ENCODE data around the gene LRP2BP.
A peak's percentile ranks its signal among the peaks of the same experiment; 100 is the strongest.

LRP2BP gene

DNA sequence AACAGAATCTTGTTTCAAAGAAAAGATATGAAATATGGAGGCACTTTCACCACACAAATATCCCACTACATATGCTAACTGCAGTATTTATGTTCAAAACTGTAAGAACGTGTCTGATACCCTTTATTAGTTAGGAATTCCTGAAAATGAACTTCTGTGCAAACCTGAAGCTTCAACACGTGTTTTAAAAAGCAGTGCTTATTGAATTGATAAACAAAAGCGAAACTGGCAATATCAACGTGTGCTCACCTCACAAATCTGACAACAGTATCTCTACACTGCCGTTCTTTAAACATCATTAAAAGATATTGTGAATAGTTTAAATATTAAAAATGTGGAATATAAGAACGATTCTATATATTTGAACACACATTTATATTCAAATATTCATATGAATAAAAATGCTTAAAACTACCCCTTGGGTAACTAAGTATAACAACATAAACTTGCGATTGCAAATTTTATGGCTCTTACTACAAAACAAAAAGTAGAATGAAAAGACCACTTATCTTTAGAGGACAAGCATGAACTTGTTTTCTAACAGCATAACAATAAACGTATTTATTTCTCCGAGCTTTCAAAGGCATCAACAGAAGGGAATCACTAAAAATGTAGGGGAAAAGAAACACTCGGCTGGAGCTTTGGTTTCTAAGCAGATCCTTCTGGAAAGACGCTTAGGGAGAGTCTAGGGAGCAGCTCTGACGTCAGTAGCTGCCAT, at the start of gene LRP2BP:
TSS of gene LRP2BP (minus strand) at position 687 of the 718 bp plus-strand sequence. CDS start 17,738 bp downstream, outside the sequence.
- DNase-seq (ENCODE audit: low spot score) = peak; percentile 17

GRCh38 chr4:185445209-185445608, 49.5 kb upstream of the LRP2BP start:
- DNase-seq (ENCODE audit: low spot score) = no peak

- DNase-seq (ENCODE audit: low spot score) = no peak
Observed at GRCh38 chr4:185441479-185441878, 45.8 kb upstream of the LRP2BP start.

DNA sequence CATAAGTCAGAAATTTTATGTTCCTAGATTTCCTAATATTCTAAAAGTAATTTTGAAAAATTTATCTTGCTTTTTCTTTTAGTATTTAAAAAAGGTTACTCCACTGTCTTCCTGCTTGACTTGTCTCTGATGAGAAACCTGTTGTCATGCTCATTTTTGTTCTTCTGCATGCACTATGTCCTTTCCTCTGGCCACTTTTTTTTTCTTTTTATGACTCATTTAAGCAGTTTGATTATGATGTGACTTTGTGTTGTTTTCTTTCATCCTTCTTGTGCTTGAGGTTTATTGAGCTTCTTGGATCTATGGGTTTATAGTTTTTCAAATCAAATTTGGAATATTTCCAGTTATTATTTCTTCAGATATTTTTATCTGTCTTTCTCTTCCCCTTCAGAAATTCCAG, 42.1 kb upstream of the LRP2BP start:
- no peak for DNase-seq (ENCODE audit: low spot score)

GRCh38 chr4:185435466-185435865, 39.7 kb upstream of the LRP2BP start:
- DNase-seq (ENCODE audit: low spot score) = no peak

GRCh38 chr4:185429660-185430059, 33.9 kb upstream of the LRP2BP start:
- no peak for DNase-seq (ENCODE audit: low spot score)

DNA sequence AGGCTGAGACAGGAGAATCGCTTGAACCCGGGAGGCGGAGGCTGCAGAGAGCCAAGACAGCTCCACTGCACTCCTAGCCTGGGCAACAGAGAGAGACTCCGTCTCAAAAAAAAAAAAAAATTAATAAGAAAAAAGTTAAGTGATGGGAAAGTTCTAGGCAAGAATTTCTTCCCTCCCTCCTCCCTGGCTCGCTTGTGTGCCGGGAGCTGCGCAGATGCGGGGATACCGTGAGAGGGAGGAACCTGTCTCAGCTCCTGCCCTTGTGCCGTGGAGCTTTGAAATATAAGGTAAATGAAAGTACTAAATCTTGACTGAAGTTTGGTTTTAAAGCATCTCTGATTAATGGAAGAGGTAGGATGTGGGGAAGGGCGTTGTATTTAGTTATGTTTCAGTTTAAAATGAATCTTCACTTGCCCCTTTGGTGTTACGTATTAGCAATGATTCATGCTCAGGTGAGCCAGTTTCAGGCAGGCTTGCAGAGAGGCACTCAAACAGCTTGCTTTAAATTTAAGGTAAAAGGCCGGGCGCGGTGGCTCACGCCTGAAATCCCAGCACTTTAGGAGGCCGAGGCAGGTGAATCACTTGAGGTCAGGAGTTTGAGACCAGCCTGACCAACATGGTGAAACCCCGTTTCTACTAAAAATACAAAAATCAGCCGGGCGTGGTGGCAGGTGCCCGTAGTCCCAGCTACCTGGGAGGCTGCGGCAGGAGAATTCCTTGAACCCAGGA, 31.4 kb upstream of the LRP2BP start:
- DNase-seq (ENCODE audit: low spot score) = no peak

DNA sequence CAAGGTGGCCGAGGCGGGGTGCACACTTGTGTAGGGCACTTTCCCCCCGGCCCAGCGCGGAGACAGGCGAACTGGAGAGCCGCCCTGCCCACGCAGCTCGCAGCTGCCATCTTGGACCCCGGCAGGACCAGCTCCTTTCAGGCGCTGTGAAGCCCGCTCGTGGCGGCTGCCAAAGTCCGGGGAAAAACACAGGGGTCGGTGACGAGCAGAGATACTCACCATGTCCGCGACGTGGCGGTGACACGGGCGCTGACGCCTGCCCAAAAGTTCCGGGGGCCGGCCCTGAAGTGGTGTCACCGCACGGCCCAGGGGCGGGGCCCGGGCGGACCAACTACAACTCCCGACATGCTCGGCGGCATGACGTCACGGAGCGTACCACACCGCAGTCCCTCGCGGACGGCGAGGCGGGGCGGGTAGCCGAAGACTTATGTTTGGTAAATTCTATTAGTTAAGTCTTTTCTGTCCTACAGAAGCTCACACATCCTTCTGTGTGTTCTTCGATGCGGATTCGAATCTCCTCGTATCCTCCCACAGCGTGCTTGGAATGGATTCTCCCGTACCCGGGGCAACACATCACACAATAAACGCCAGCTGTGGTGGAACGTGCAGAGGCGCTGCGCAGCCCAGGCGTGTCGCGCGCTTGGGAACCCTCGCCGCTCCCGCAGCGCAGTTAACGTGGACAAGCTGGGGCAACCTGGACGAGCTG, 30.1 kb upstream of the LRP2BP start, which contains the start of gene UFSP2:
TSS of gene UFSP2 (minus strand) at position 318 of the 706 bp plus-strand sequence. CDS start at position 222, 96 bp downstream.
- DNase-seq (ENCODE audit: low spot score) = peak; percentile 90

GRCh38 chr4:185424905-185425646, 29.4 kb upstream of the LRP2BP start:
- DNase-seq (ENCODE audit: low spot score) = peak; percentile 1

DNA sequence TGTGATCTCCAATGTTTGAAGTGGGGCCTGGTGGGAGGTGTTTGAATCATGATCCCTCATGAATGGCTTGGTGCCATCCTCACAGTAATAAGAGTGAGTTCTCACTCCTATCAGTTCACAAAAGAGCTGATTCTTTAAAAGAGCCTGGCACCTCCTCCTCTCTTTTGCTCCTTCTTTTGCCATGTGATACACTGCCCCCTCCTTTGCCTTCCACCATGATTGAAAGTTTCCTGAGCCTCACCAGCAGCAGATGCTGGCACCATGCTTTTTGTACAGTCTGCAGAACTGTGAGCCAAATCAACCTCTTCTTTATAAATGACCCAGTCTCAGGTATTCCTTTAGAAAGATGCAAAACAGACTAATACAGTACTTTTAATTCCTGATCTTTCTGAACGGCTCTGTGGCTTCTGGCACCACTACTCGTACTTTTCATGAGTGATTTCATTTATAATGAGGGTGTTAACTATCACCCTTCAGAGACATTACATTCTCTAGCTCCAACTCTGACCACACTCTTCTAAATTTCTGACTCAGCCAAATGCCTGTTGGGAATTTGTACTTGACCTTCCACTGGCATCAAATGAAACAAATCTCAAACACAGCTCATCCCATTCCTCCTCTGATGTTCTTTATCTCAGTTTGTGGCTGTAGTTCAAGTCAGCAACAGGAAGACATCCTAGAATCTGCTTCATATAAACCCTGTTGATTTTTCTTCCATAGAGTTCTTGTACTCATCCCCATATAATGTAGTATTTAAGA, 25.8 kb upstream of the LRP2BP start:
- no peak for DNase-seq (ENCODE audit: low spot score)

- DNase-seq (ENCODE audit: low spot score) = no peak
Observed at GRCh38 chr4:185416955-185417354, 21.2 kb upstream of the LRP2BP start.

GRCh38 chr4:185412412-185412811, 16.7 kb upstream of the LRP2BP start:
- no peak for DNase-seq (ENCODE audit: low spot score)

GRCh38 chr4:185411849-185412248, 16.1 kb upstream of the LRP2BP start:
- DNase-seq (ENCODE audit: low spot score) = no peak

DNA sequence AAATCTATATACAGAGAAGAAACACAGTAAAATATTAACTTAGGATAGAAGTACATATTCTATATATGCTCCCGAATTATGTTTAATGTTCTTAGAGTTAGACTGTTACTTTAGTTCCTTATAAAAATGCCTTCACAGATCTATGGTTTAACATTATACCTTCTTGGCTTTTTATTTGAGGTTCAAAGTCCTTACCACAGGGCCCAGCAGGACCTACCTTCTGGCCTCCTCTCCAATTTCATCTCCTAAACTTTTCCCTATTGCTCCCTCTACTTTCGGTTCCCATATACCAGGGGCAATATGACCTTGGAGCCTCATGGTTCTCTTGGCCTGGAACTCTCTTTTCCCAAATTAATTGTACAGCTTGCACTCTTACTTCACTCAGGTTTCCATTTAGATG, 12.7 kb upstream of the LRP2BP start:
- no peak for DNase-seq (ENCODE audit: low spot score)

GRCh38 chr4:185405296-185405999, 9.7 kb upstream of the LRP2BP start:
- no peak for DNase-seq (ENCODE audit: low spot score)

DNA sequence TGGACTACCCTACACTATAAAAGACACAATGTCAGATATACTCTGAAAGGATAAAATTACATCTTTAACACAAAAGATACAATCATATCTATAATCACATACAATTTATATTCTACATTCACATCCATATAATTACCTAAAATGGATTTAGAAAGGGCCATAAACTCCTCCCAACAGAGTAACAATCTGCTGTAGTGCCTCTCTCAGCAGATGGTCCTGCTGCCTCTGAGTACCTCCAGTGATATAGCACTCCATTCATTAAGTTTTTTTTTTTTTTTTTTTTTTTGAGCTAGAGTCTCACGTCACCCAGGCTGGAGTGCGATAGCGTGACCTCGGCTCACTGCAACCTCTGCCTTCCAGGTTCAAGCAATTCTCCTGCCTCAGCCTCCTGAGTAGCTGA, 8.3 kb upstream of the LRP2BP start:
- no peak for DNase-seq (ENCODE audit: low spot score)

DNA sequence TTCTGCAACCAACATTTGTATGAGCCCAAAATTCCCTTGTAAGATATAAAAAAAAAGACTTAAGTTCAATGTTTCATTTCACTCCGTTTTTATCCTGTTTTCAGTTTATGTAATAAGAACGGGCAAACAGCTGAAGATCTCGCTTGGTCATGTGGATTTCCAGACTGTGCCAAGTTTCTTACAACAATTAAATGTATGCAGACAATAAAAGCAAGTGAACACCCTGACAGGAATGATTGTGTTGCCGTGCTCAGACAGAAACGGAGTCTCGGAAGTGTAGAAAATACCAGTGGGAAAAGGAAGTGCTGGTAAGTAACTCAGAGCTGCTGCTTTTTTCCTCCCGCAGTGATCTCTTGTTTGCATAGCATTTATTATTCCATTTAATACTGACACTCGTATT, 3.7 kb upstream of the LRP2BP start:
- DNase-seq (ENCODE audit: low spot score) = no peak

- DNase-seq (ENCODE audit: low spot score) = no peak
Observed at GRCh38 chr4:185398618-185399017, 2.9 kb upstream of the LRP2BP start.

GRCh38 chr4:185396724-185397385, 1.1 kb upstream of the LRP2BP start, which contains the start of gene ANKRD37:
TSS of gene ANKRD37 (plus strand) at chr4:185396841. CDS start at chr4:185396924, 83 bp downstream.
- no peak for DNase-seq (ENCODE audit: low spot score)

All from CD4-positive, alpha-beta T cell treated with Interleukin-2 at 100 ng/mL for 4 hours (primary cell).